GM12878 (cell line): ENCODE measurements around the gene OR8A1.

Source experiments
- ASH2L ChIP-seq: fragments of 300-600, 200-600 bp; sonication (generic); IDR thresholded peaks from 2 replicates; pipeline ENCODE4 v1.6.1; 2017; ENCODE audit warnings: low read depth, mild to moderate bottlenecking, borderline replicate concordance
- BCL11A ChIP-seq: IDR thresholded peaks from 2 replicates; pipeline ENCODE4 v1.6.1; 2011; ENCODE audit warnings: low read depth, low read length
- JUNB ChIP-seq: IDR thresholded peaks from 2 replicates; pipeline ENCODE4 v1.6.1; 2016; ENCODE audit warnings: antibody characterized with exemption, mild to moderate bottlenecking
- NRF1 ChIP-seq: conservative IDR thresholded peaks from 2 replicates; pipeline ENCODE4 v1.6.1; 2011; ENCODE audit warnings: mild to moderate bottlenecking, low read depth, low read length, improper control_type of control experiment
- POLR2A ChIP-seq: IDR thresholded peaks from 2 replicates; pipeline ENCODE4 v1.6.1; 2011; ENCODE audit warnings: low read depth, mild to moderate bottlenecking, low read length
- RAD21 ChIP-seq: IDR thresholded peaks from 2 replicates; pipeline ENCODE4 v1.6.1; 2011; ENCODE audit warnings: mild to moderate bottlenecking, low read depth, low read length, moderate library complexity; ENCODE audit not compliant: insufficient read depth
- SMC3 ChIP-seq: IDR thresholded peaks from 2 replicates; pipeline ENCODE4 v1.6.1; 2011; ENCODE audit warnings: low read length, improper control_type of control experiment, borderline replicate concordance
- SPI1 ChIP-seq: IDR thresholded peaks from 2 replicates; pipeline ENCODE4 v1.6.1; 2011; ENCODE audit warnings: low read depth, mild to moderate bottlenecking, low read length, moderate library complexity, borderline replicate concordance; ENCODE audit not compliant: insufficient read depth
- USF2 ChIP-seq: IDR thresholded peaks from 2 replicates; pipeline ENCODE4 v1.6.1; 2011; ENCODE audit warnings: low read depth, low read length, improper control_type of control experiment, borderline replicate concordance
- TF ChIP-seq, protein P1 (sequence below), 3 experiments: IDR thresholded peaks in 2 of 3; conservative IDR thresholded peaks in 1 of 3; 2 replicates each; pipeline ENCODE4 v1.5.1; 2011; ENCODE audit warnings: low read depth in 3 of 3, low read length in 3 of 3, mild to moderate bottlenecking in 3 of 3, control low read depth in 2 of 3, moderate library complexity in 2 of 3, inconsistent platforms in 1 of 3, mixed read lengths in 1 of 3; ENCODE audit not compliant: control insufficient read depth in 2 of 3, insufficient read depth in 1 of 3; ENCODE audit errors: extremely low read depth in 1 of 3

DNA sequence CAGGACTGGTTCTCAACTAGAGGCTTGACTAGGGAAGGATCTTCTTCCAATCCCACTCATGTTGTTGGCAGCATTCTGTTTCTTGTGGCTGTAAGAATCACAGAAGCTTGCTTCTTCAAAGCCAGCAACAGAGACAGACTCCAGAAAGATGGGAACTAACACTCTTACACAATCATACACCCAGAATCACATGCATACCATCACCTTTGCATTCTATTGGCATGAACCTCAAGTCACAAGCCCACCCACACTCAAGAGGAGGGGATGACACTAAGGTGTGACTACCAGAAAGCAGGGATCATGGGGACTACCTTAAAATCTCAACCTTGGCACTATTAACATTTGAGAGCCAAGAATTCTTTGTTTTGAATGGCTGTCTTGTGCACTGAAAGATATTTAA, 27.8 kb downstream of the OR8A1 start:
- TF ChIP-seq, protein P1, sequence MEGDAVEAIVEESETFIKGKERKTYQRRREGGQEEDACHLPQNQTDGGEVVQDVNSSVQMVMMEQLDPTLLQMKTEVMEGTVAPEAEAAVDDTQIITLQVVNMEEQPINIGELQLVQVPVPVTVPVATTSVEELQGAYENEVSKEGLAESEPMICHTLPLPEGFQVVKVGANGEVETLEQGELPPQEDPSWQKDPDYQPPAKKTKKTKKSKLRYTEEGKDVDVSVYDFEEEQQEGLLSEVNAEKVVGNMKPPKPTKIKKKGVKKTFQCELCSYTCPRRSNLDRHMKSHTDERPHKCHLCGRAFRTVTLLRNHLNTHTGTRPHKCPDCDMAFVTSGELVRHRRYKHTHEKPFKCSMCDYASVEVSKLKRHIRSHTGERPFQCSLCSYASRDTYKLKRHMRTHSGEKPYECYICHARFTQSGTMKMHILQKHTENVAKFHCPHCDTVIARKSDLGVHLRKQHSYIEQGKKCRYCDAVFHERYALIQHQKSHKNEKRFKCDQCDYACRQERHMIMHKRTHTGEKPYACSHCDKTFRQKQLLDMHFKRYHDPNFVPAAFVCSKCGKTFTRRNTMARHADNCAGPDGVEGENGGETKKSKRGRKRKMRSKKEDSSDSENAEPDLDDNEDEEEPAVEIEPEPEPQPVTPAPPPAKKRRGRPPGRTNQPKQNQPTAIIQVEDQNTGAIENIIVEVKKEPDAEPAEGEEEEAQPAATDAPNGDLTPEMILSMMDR (IDR thresholded peaks at IDR 0.05 in 2 of 3, conservative IDR thresholded peaks at IDR 0.05 in 1 of 3; ENCODE audit: control insufficient read depth in 2 of 3, extremely low read depth in 1 of 3, insufficient read depth in 1 of 3, low read depth in 3 of 3, low read length in 3 of 3), result no peak
- TF ChIP-seq BCL11A (no peak), SMC3 (no peak), USF2 (no peak), POLR2A (no peak), JUNB (no peak), SPI1 (no peak), RAD21 (no peak), ASH2L (no peak), NRF1 (no peak)
